ENCODE measurements around the gene GMPPA. TPM values are rescaled to one million over a fixed set of nuclear protein-coding genes. Genes with fewer than 3 reads are reported as not detected.

The GMPPA gene
- total RNA-seq, 1 experiment from 2014 or later = 22.1 TPM

GRCh38 chr2:219523031-219523671, 24.5 kb downstream of the GMPPA start:
- H3K36me3 ChIP-seq = no peaks in the 10 kb centered on the region
- H3K9me3 ChIP-seq (replicated peaks) = no peaks in the 10 kb centered on the region
- no peak overlapping the region for H3K27ac ChIP-seq
- H3K27me3 ChIP-seq = peaks cover 8% of the 10 kb centered on the region
- H3K4me1 ChIP-seq = peaks cover 20% of the 10 kb centered on the region
- no peak overlapping the region for H3K4me3 ChIP-seq
- DNase-seq = no peak

- no peak for DNase-seq
- H3K4me3 ChIP-seq = no peak overlapping the region
- H3K36me3 ChIP-seq = no peaks in the 10 kb centered on the region
- H3K27ac ChIP-seq = no peak overlapping the region
- no peaks in the 10 kb centered on the region for H3K9me3 ChIP-seq (replicated peaks)
- peaks cover 25% of the 10 kb centered on the region for H3K27me3 ChIP-seq
- H3K4me1 ChIP-seq = peaks cover 17% of the 10 kb centered on the region
These were observed 26.1 kb downstream of the GMPPA start for GRCh38 chr2:219524817-219525216.

GRCh38 chr2:219525533-219526232, 27.0 kb downstream of the GMPPA start:
- no peak for DNase-seq
- H3K36me3 ChIP-seq = no peaks in the 10 kb centered on the region
- H3K27me3 ChIP-seq = peaks cover 28% of the 10 kb centered on the region
- H3K4me1 ChIP-seq = peaks cover 17% of the 10 kb centered on the region
- H3K27ac ChIP-seq = no peak overlapping the region
- no peak overlapping the region for H3K4me3 ChIP-seq
- H3K9me3 ChIP-seq (replicated peaks) = no peaks in the 10 kb centered on the region

- Histone ChIP-seq H3K27ac (no peak overlapping the region), H3K4me3 (no peak overlapping the region), H3K36me3 (no peaks in the 10 kb centered on the region), H3K27me3 (peaks cover 28% of the 10 kb centered on the region), H3K4me1 (peaks cover 10% of the 10 kb centered on the region), H3K9me3 (replicated peaks) (no peaks in the 10 kb centered on the region)
- DNase-seq = no peak
These were observed 27.8 kb downstream of the GMPPA start for GRCh38 chr2:219526320-219527075.

GRCh38 chr2:219527076-219527394, 28.3 kb downstream of the GMPPA start:
- no peak for DNase-seq
- Histone ChIP-seq H3K36me3 (no peaks in the 10 kb centered on the region), H3K4me1 (peaks cover 6% of the 10 kb centered on the region; the same call in 1 of the 2 replicates), H3K4me3 (no peak overlapping the region), H3K27me3 (peaks cover 28% of the 10 kb centered on the region), H3K9me3 (replicated peaks) (no peaks in the 10 kb centered on the region), H3K27ac (no peak overlapping the region)

- Histone ChIP-seq H3K27me3 (peaks cover 32% of the 10 kb centered on the region), H3K9me3 (replicated peaks) (no peaks in the 10 kb centered on the region), H3K36me3 (no peaks in the 10 kb centered on the region), H3K4me1 (peaks cover 5% of the 10 kb centered on the region; the same call in 1 of the 2 replicates), H3K27ac (no peak overlapping the region), H3K4me3 (no peak overlapping the region)
- DNase-seq = no peak
These were observed 28.8 kb downstream of the GMPPA start for GRCh38 chr2:219527472-219527871.

- DNase-seq = peak; percentile 86 to 91
- Histone ChIP-seq H3K4me1 (peaks cover 5% of the 10 kb centered on the region; the same call in 1 of the 2 replicates), H3K27me3 (peaks cover 25% of the 10 kb centered on the region), H3K27ac (no peak overlapping the region), H3K9me3 (replicated peaks) (no peaks in the 10 kb centered on the region), H3K36me3 (no peaks in the 10 kb centered on the region), H3K4me3 (no peak overlapping the region)
These were observed 31.6 kb downstream of the GMPPA start for GRCh38 chr2:219530048-219530963.

- DNase-seq = no peak
- peaks cover 5% of the 10 kb centered on the region; the same call in 1 of the 2 replicates for H3K4me1 ChIP-seq
- no peaks in the 10 kb centered on the region for H3K9me3 ChIP-seq (replicated peaks)
- H3K36me3 ChIP-seq = no peaks in the 10 kb centered on the region
- H3K27me3 ChIP-seq = peaks cover 25% of the 10 kb centered on the region
- no peak overlapping the region for H3K27ac ChIP-seq
- H3K4me3 ChIP-seq = no peak overlapping the region
These were observed 33.1 kb downstream of the GMPPA start for GRCh38 chr2:219531639-219532377.

GRCh38 chr2:219532378-219532649, 33.6 kb downstream of the GMPPA start:
- Histone ChIP-seq H3K27me3 (peaks cover 25% of the 10 kb centered on the region), H3K27ac (no peak overlapping the region), H3K9me3 (replicated peaks) (no peaks in the 10 kb centered on the region), H3K4me3 (no peak overlapping the region), H3K4me1 (peaks cover 7% of the 10 kb centered on the region), H3K36me3 (no peaks in the 10 kb centered on the region)
- DNase-seq = no peak

GRCh38 chr2:219533930-219534661, 35.4 kb downstream of the GMPPA start:
- Histone ChIP-seq H3K27me3 (peaks cover 14% of the 10 kb centered on the region; the same call in 1 of the 2 replicates), H3K9me3 (replicated peaks) (no peaks in the 10 kb centered on the region), H3K27ac (no peak overlapping the region), H3K4me1 (peaks cover 18% of the 10 kb centered on the region), H3K36me3 (no peaks in the 10 kb centered on the region), H3K4me3 (no peak overlapping the region)
- no peak for DNase-seq

- H3K4me3 ChIP-seq = no peak overlapping the region
- H3K36me3 ChIP-seq = peaks cover 6% of the 10 kb centered on the region; the same call in 1 of the 2 replicates
- H3K27ac ChIP-seq = no peak overlapping the region
- DNase-seq = no peak
- peaks cover 4% of the 10 kb centered on the region; the same call in 1 of the 2 replicates for H3K27me3 ChIP-seq
- no peaks in the 10 kb centered on the region for H3K9me3 ChIP-seq (replicated peaks)
- peaks cover 13% of the 10 kb centered on the region for H3K4me1 ChIP-seq
These were observed 37.7 kb downstream of the GMPPA start for GRCh38 chr2:219536425-219536824.

- Histone ChIP-seq H3K4me1 (peaks cover 13% of the 10 kb centered on the region), H3K27ac (no peak overlapping the region), H3K27me3 (peaks cover 4% of the 10 kb centered on the region; the same call in 1 of the 2 replicates), H3K36me3 (peaks cover 6% of the 10 kb centered on the region; the same call in 1 of the 2 replicates), H3K9me3 (replicated peaks) (no peaks in the 10 kb centered on the region), H3K4me3 (no peak overlapping the region)
- no peak for DNase-seq
These were observed 38.3 kb downstream of the GMPPA start for GRCh38 chr2:219536967-219537366.

GRCh38 chr2:219537657-219538488, 39.2 kb downstream of the GMPPA start:
- Histone ChIP-seq H3K4me1 (peaks cover 13% of the 10 kb centered on the region), H3K27me3 (no peaks in the 10 kb centered on the region), H3K27ac (peak overlapping the region; percentile 39; the same call in 1 of the 2 replicates), H3K36me3 (peaks cover 6% of the 10 kb centered on the region; the same call in 1 of the 2 replicates), H3K4me3 (no peak overlapping the region), H3K9me3 (replicated peaks) (no peaks in the 10 kb centered on the region)
- DNase-seq = peak; percentile 68 to 80
